Naive thymus-derived CD8-positive, alpha-beta T cell (primary cell): ENCODE measurements around the gene TEAD1. TPM values are rescaled to one million over a fixed set of nuclear protein-coding genes. Genes with fewer than 3 reads are reported as not detected.

Experiments used
- ATAC-seq, 2 donors: fragments of 150-1000 bp; cut with Tn5 transposase in 1 of 2; sonication (Bioruptor Pico), chemical (Tn5 transposase) in 1 of 2; 1 replicate in 1 of 2; 2 replicates in 1 of 2; pipeline ENCODE4 v1.10.0; 2021; ENCODE audit warnings: mild to moderate bottlenecking in 2 of 2, moderate library complexity in 2 of 2
- POLR2A ChIA-PET: fragments of 350-600 bp; sonication (Branson Sonifier 250); formaldehyde crosslinking; loops from one replicate; lab custom pipeline; 2021; ENCODE audit warnings: antibody characterized with exemption; lab: Charles Lee
- DNase-seq, 10 donors: peaks; one replicate each; pipeline versions ENCODE4 v3.0.0 to v3.0.0-alpha.2; 2020 to 2022
- H3K27ac Mint-ChIP-seq, 10 donors: one replicate each; pipeline ENCODE4 v1.8.0; 2020 to 2022; ENCODE audit warnings: mild to moderate bottlenecking in 10 of 10, mixed read lengths in 10 of 10, moderate library complexity in 4 of 10, inconsistent platforms in 1 of 10
- H3K27me3 Mint-ChIP-seq, 5 donors: one replicate each; pipeline ENCODE4 v1.8.0; 2021 to 2022; ENCODE audit warnings: mixed read lengths in 5 of 5
- H3K36me3 Mint-ChIP-seq, 3 donors: one replicate each; pipeline ENCODE4 v1.8.0; 2020 to 2022; ENCODE audit warnings: mixed read lengths in 3 of 3, mild to moderate bottlenecking in 2 of 3, inconsistent platforms in 1 of 3
- H3K4me1 Mint-ChIP-seq, 4 donors: one replicate each; pipeline ENCODE4 v1.8.0; 2021 to 2022; ENCODE audit warnings: mixed read lengths in 4 of 4
- H3K4me3 Mint-ChIP-seq, 10 donors: one replicate each; pipeline ENCODE4 v1.8.0; 2020 to 2022; ENCODE audit warnings: mild to moderate bottlenecking in 10 of 10, mixed read lengths in 10 of 10, moderate library complexity in 6 of 10, inconsistent platforms in 1 of 10
- H3K9me3 Mint-ChIP-seq, 9 donors: one replicate each; pipeline ENCODE4 v1.8.0; 2020 to 2022; ENCODE audit warnings: mixed read lengths in 9 of 9, mild to moderate bottlenecking in 3 of 9, inconsistent platforms in 1 of 9, moderate library complexity in 1 of 9
- polyA plus RNA-seq, 3 donors: library from polyadenylated mRNA; unstranded; fragments of 300-500 nt; fragmentation: Illumina TruSeq; gene quantifications; one replicate each; pipeline ENCODE4 v1.2.3, GENCODE V29; 2021
- total RNA-seq, 8 experiments: library from RNA in 2 of 8; stranded (reverse) in 2 of 8; gene quantifications; one replicate each; pipeline ENCODE4 v1.2.3 and lab custom pipeline; 2021 to 2026

TEAD1 gene
- total and polyA plus RNA-seq, 5 experiments from 2014 or later, result not detected

- no peak for ATAC-seq
- peak overlapping the region in 1 of 10 donors; percentile 11 for H3K27ac Mint-ChIP-seq
These were observed 182.1 kb downstream of the TEAD1 start for GRCh38 chr11:12856338-12856737.

GRCh38 chr11:12857572-12857971, 183.4 kb downstream of the TEAD1 start:
- ATAC-seq (no peak), DNase-seq (no peak)
- Mint-ChIP-seq H3K9me3 (no peaks in the 10 kb centered on the region), H3K36me3 (peaks cover 0 to 4% (median 0%) of the 10 kb centered on the region in 3 donors), H3K4me1 (no peaks in the 10 kb centered on the region), H3K27ac (no peak overlapping the region), H3K4me3 (no peak overlapping the region), H3K27me3 (peaks cover 12 to 32% (median 22%) of the 10 kb centered on the region in 5 donors)
- POLR2A ChIA-PET, result no interaction called here

More at GRCh38 chr11:12856338-12856737, 182.1 kb downstream of the TEAD1 start:
- H3K36me3 Mint-ChIP-seq, result peaks cover 0 to 4% (median 0%) of the 10 kb centered on the region in 3 donors
- POLR2A ChIA-PET, result no interaction called here
- no peak for DNase-seq
- no peaks in the 10 kb centered on the region for H3K9me3 Mint-ChIP-seq
- H3K27me3 Mint-ChIP-seq, result peaks cover 13 to 32% (median 16%) of the 10 kb centered on the region in 5 donors
- no peak overlapping the region for H3K4me3 Mint-ChIP-seq
- no peaks in the 10 kb centered on the region for H3K4me1 Mint-ChIP-seq

- peaks cover 16 to 47% (median 34%) of the 10 kb centered on the region in 5 donors for H3K27me3 Mint-ChIP-seq
- POLR2A ChIA-PET, result no interaction called here
These were observed 185.8 kb downstream of the TEAD1 start for GRCh38 chr11:12859872-12860657.

GRCh38 chr11:12860827-12861226, 186.6 kb downstream of the TEAD1 start:
- ATAC-seq (no peak), DNase-seq (no peak)
- POLR2A ChIA-PET, result no interaction called here
- peaks cover 18 to 52% (median 36%) of the 10 kb centered on the region in 5 donors for H3K27me3 Mint-ChIP-seq
- no peak overlapping the region for H3K4me3 Mint-ChIP-seq
- peaks cover 6 to 11% (median 6%) of the 10 kb centered on the region in 4 donors for H3K4me1 Mint-ChIP-seq
- H3K36me3 Mint-ChIP-seq, result no peaks in the 10 kb centered on the region
- no peak overlapping the region for H3K27ac Mint-ChIP-seq
- no peaks in the 10 kb centered on the region for H3K9me3 Mint-ChIP-seq

More at GRCh38 chr11:12859872-12860657, 185.8 kb downstream of the TEAD1 start:
- ATAC-seq (no peak), DNase-seq (no peak)
- H3K4me1 Mint-ChIP-seq, result peaks cover 6 to 9% (median 6%) of the 10 kb centered on the region in 4 donors
- H3K36me3 Mint-ChIP-seq, result no peaks in the 10 kb centered on the region
- H3K9me3 Mint-ChIP-seq, result no peaks in the 10 kb centered on the region
- no peak overlapping the region for H3K4me3 Mint-ChIP-seq
- H3K27ac Mint-ChIP-seq, result no peak overlapping the region

- Mint-ChIP-seq H3K4me1 (peaks cover 6 to 11% (median 6%) of the 10 kb centered on the region in 4 donors), H3K4me3 (no peak overlapping the region), H3K9me3 (no peaks in the 10 kb centered on the region), H3K27me3 (peaks cover 25 to 59% (median 43%) of the 10 kb centered on the region in 5 donors), H3K27ac (no peak overlapping the region), H3K36me3 (no peaks in the 10 kb centered on the region)
- POLR2A ChIA-PET, result no interaction called here
- no peak for ATAC-seq
- DNase-seq, result no peak
These were observed 188.7 kb downstream of the TEAD1 start for GRCh38 chr11:12862696-12863469.

- H3K4me1 Mint-ChIP-seq, result peaks cover 6 to 11% (median 6%) of the 10 kb centered on the region in 4 donors
These were observed 189.4 kb downstream of the TEAD1 start for GRCh38 chr11:12863605-12864121.

GRCh38 chr11:12864316-12865156, 190.3 kb downstream of the TEAD1 start:
- ATAC-seq, result peak in 1 of 2 donors; percentile 18
- H3K36me3 Mint-ChIP-seq, result no peaks in the 10 kb centered on the region
- POLR2A ChIA-PET, result no interaction called here
- peak overlapping the region in 2 of 10 donors; percentile 7 to 16 for H3K4me3 Mint-ChIP-seq
- no peak overlapping the region for H3K27ac Mint-ChIP-seq
- H3K9me3 Mint-ChIP-seq, result no peaks in the 10 kb centered on the region
- peaks cover 25 to 69% (median 42%) of the 10 kb centered on the region in 5 donors for H3K27me3 Mint-ChIP-seq
- peaks cover 6 to 11% (median 6%) of the 10 kb centered on the region in 4 donors for H3K4me1 Mint-ChIP-seq
- DNase-seq, result no peak

More at GRCh38 chr11:12863605-12864121, 189.4 kb downstream of the TEAD1 start:
- Mint-ChIP-seq H3K27me3 (peaks cover 25 to 62% (median 43%) of the 10 kb centered on the region in 5 donors), H3K27ac (no peak overlapping the region), H3K36me3 (no peaks in the 10 kb centered on the region), H3K4me3 (no peak overlapping the region), H3K9me3 (no peaks in the 10 kb centered on the region)
- ATAC-seq (no peak), DNase-seq (no peak)
- POLR2A ChIA-PET, result no interaction called here

- ATAC-seq (no peak), DNase-seq (no peak)
- peaks cover 6 to 11% (median 6%) of the 10 kb centered on the region in 4 donors for H3K4me1 Mint-ChIP-seq
- no peak overlapping the region for H3K4me3 Mint-ChIP-seq
- H3K36me3 Mint-ChIP-seq, result no peaks in the 10 kb centered on the region
- POLR2A ChIA-PET, result no interaction called here
- peaks cover 23 to 64% (median 38%) of the 10 kb centered on the region in 5 donors for H3K27me3 Mint-ChIP-seq
- H3K27ac Mint-ChIP-seq, result no peak overlapping the region
- no peaks in the 10 kb centered on the region for H3K9me3 Mint-ChIP-seq
These were observed 191.8 kb downstream of the TEAD1 start for GRCh38 chr11:12865863-12866595.

GRCh38 chr11:12867531-12867930, 193.3 kb downstream of the TEAD1 start:
- peaks cover 18 to 54% (median 34%) of the 10 kb centered on the region in 5 donors for H3K27me3 Mint-ChIP-seq
- H3K4me1 Mint-ChIP-seq, result peaks cover 6 to 11% (median 6%) of the 10 kb centered on the region in 4 donors
- POLR2A ChIA-PET, result no interaction called here
- H3K27ac Mint-ChIP-seq, result no peak overlapping the region
- H3K9me3 Mint-ChIP-seq, result no peaks in the 10 kb centered on the region
- no peak overlapping the region for H3K4me3 Mint-ChIP-seq
- DNase-seq (no peak), ATAC-seq (no peak)
- no peaks in the 10 kb centered on the region for H3K36me3 Mint-ChIP-seq

- Mint-ChIP-seq H3K4me3 (no peak overlapping the region), H3K27ac (no peak overlapping the region), H3K9me3 (no peaks in the 10 kb centered on the region), H3K27me3 (peaks cover 18 to 45% (median 26%) of the 10 kb centered on the region in 5 donors), H3K36me3 (no peaks in the 10 kb centered on the region), H3K4me1 (peaks cover 6 to 11% (median 6%) of the 10 kb centered on the region in 4 donors)
- POLR2A ChIA-PET, result no interaction called here
- no peak for DNase-seq
- no peak for ATAC-seq
These were observed 194.3 kb downstream of the TEAD1 start for GRCh38 chr11:12868315-12869073.

- Mint-ChIP-seq H3K27ac (no peak overlapping the region), H3K4me1 (no peaks in the 10 kb centered on the region), H3K4me3 (no peak overlapping the region), H3K27me3 (peaks cover 6 to 20% (median 11%) of the 10 kb centered on the region in 5 donors), H3K9me3 (no peaks in the 10 kb centered on the region), H3K36me3 (no peaks in the 10 kb centered on the region)
- POLR2A ChIA-PET, result interaction anchor here (0.5 kb wide), 1 partner anchor 58 kb away, joined by 3 read pairs; no protein-coding TSS in a partner anchor
- no peak for ATAC-seq
- no peak for DNase-seq
These were observed 197.0 kb downstream of the TEAD1 start for GRCh38 chr11:12871241-12871640.
